Measurements from ENCODE around the gene UTP25. TPM values are rescaled to one million over a fixed set of nuclear protein-coding genes. Genes with fewer than 3 reads are reported as not detected.

Gene UTP25
- polyA plus RNA-seq, 1 donor from 2014 or later, result 6.1 TPM

- Histone ChIP-seq H3K4me3 (ENCODE audit: low read length) (no peak overlapping the region), H3K9me2 (ENCODE audit: insufficient read depth, low read length) (no peaks in the 10 kb centered on the region), H3K79me2 (replicated peaks; ENCODE audit: insufficient read depth, low read length) (no peaks in the 10 kb centered on the region), H3K9ac (ENCODE audit: low read length) (no peak overlapping the region), H2AFZ (ENCODE audit: low read depth, low read length) (no peak overlapping the region), H3K27me3 (ENCODE audit: insufficient read depth, low read depth, low read length) (no peaks in the 10 kb centered on the region), H3K9me3 (ENCODE audit: low read length) (no peaks in the 10 kb centered on the region), H3K36me3 (ENCODE audit: insufficient read depth, low read length) (no peaks in the 10 kb centered on the region), H4K20me1 (ENCODE audit: insufficient read depth) (no peaks in the 10 kb centered on the region), H3K27ac (ENCODE audit: low read length) (no peak overlapping the region), H3F3A (ENCODE audit: insufficient read depth, low read length, poor library complexity, severe bottlenecking) (no peaks in the 10 kb centered on the region), H3K4me2 (ENCODE audit: low read length) (no peak overlapping the region)
- TF ChIP-seq EP300 (conservative IDR thresholded peaks at IDR 0.05; ENCODE audit: poor library complexity, severe bottlenecking) (no peak), MXI1 (conservative IDR thresholded peaks at IDR 0.05; ENCODE audit: poor library complexity, severe bottlenecking) (no peak), TAF1 (IDR thresholded peaks at IDR 0.05; ENCODE audit: low read depth) (no peak), CTCF (IDR thresholded peaks at IDR 0.05; ENCODE audit: poor library complexity, severe bottlenecking) (no peak), EZH2 (IDR thresholded peaks at IDR 0.05; ENCODE audit: borderline replicate concordance, insufficient read depth, low read length, poor library complexity, severe bottlenecking) (no peak), SMC3 (conservative IDR thresholded peaks at IDR 0.05; ENCODE audit: poor library complexity) (no peak), POLR2AphosphoS5 (IDR thresholded peaks at IDR 0.05) (no peak), RAD21 (conservative IDR thresholded peaks at IDR 0.05) (no peak), REST (IDR thresholded peaks at IDR 0.05; ENCODE audit: borderline replicate concordance) (no peak)
Measured at GRCh38 chr1:209870151-209870831, 42.5 kb downstream of the UTP25 start.

DNA sequence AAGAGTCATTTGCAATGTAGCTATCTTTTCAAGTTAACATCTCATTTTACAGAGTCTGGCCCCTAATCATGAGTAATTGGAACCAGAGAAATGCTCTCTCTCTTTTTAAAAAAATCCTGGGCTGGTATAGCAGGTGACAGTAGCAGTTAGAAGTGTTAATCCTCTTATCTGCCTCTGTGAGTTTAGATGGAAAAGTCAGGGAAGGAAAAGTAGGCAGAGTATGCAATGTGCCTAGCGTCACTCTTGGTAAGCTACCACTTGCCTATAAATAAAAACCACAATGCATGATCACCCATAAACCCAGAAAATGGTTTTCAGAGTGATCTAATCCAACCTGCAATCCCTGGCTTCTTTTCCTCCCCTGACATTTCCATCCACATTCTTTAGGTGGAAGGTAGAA is 43.2 kb downstream of the UTP25 start:
- no peaks in the 10 kb centered on the region for H3F3A ChIP-seq (ENCODE audit: insufficient read depth, low read length, poor library complexity, severe bottlenecking)
- H3K4me3 ChIP-seq (ENCODE audit: low read length), result no peak overlapping the region
- no peaks in the 10 kb centered on the region for H3K9me2 ChIP-seq (ENCODE audit: insufficient read depth, low read length)
- H3K36me3 ChIP-seq (ENCODE audit: insufficient read depth, low read length), result no peaks in the 10 kb centered on the region
- H3K9me3 ChIP-seq (ENCODE audit: low read length), result no peaks in the 10 kb centered on the region
- TF ChIP-seq MXI1 (conservative IDR thresholded peaks at IDR 0.05; ENCODE audit: poor library complexity, severe bottlenecking) (no peak), EZH2 (IDR thresholded peaks at IDR 0.05; ENCODE audit: borderline replicate concordance, insufficient read depth, low read length, poor library complexity, severe bottlenecking) (no peak), EP300 (conservative IDR thresholded peaks at IDR 0.05; ENCODE audit: poor library complexity, severe bottlenecking) (no peak), TAF1 (IDR thresholded peaks at IDR 0.05; ENCODE audit: low read depth) (no peak), RAD21 (conservative IDR thresholded peaks at IDR 0.05) (no peak), SMC3 (conservative IDR thresholded peaks at IDR 0.05; ENCODE audit: poor library complexity) (no peak), REST (IDR thresholded peaks at IDR 0.05; ENCODE audit: borderline replicate concordance) (no peak), CTCF (IDR thresholded peaks at IDR 0.05; ENCODE audit: poor library complexity, severe bottlenecking) (no peak), POLR2AphosphoS5 (IDR thresholded peaks at IDR 0.05) (no peak)
- no peak overlapping the region for H3K4me2 ChIP-seq (ENCODE audit: low read length)
- H2AFZ ChIP-seq (ENCODE audit: low read depth, low read length), result no peak overlapping the region
- no peaks in the 10 kb centered on the region for H3K27me3 ChIP-seq (ENCODE audit: insufficient read depth, low read depth, low read length)
- H3K79me2 ChIP-seq (replicated peaks; ENCODE audit: insufficient read depth, low read length), result no peaks in the 10 kb centered on the region
- no peak overlapping the region for H3K9ac ChIP-seq (ENCODE audit: low read length)
- no peak overlapping the region for H3K27ac ChIP-seq (ENCODE audit: low read length)
- H4K20me1 ChIP-seq (ENCODE audit: insufficient read depth), result no peaks in the 10 kb centered on the region
